Chondrocyte (in vitro differentiated cells): ENCODE data around the gene PRRX1. TPM values are rescaled to one million over a fixed set of nuclear protein-coding genes. Genes with fewer than 3 reads are reported as not detected.
A peak's percentile ranks its signal among the peaks of the same experiment; 100 is the strongest.

ENCODE experiments used
- DNase-seq: peaks from one replicate; pipeline ENCODE4 v3.0.0; 2021; ENCODE audit warnings: mixed read lengths, low spot score
- H3K27ac Mint-ChIP-seq: one replicate; pipeline ENCODE4 v1.8.0; 2021; ENCODE audit warnings: mild to moderate bottlenecking, moderate library complexity, mixed read lengths; ENCODE audit not compliant: unreplicated experiment
- H3K27me3 Mint-ChIP-seq: 2 replicates; pipeline ENCODE4 v1.8.0; 2021; ENCODE audit warnings: low read depth, mixed read lengths
- H3K36me3 Mint-ChIP-seq: 2 replicates; pipeline ENCODE4 v1.8.0; 2021; ENCODE audit warnings: low read depth, mixed read lengths
- H3K4me1 Mint-ChIP-seq: 2 replicates; pipeline ENCODE4 v1.8.0; 2021; ENCODE audit warnings: low read depth, mild to moderate bottlenecking, mixed read lengths
- H3K4me3 Mint-ChIP-seq: one replicate; pipeline ENCODE4 v1.8.0; 2021; ENCODE audit warnings: mild to moderate bottlenecking, moderate library complexity, mixed read lengths; ENCODE audit not compliant: unreplicated experiment
- H3K9me3 Mint-ChIP-seq: 2 replicates; pipeline ENCODE4 v1.8.0; 2021; ENCODE audit warnings: low read depth, mixed read lengths
- CTCF ChIP-seq: fragments of 200-600 bp; sonication (generic); IDR thresholded peaks from 2 replicates; pipeline ENCODE4 v1.5.0; 2021; ENCODE audit warnings: antibody characterized with exemption, mild to moderate bottlenecking, moderate library complexity
- total RNA-seq: library from RNA; stranded (reverse); gene quantifications from 3 replicates; pipeline ENCODE4 v1.2.1, GENCODE V29; 2021

The PRRX1 gene
- total RNA-seq, 1 donor from 2014 or later: 158 TPM

- Mint-ChIP-seq H3K27me3 (no peaks in the 10 kb centered on the region), H3K27ac (no peak overlapping the region), H3K4me1 (peaks cover 53% of the 10 kb centered on the region), H3K9me3 (no peaks in the 10 kb centered on the region), H3K36me3 (peaks cover 45% of the 10 kb centered on the region), H3K4me3 (no peak overlapping the region)
- TF ChIP-seq CTCF: no peak
- DNase-seq: no peak
These were observed 56.7 kb downstream of the PRRX1 start for GRCh38 chr1:170720661-170721060.

- H3K27ac Mint-ChIP-seq: peak overlapping the region; percentile 64
- no peaks in the 10 kb centered on the region for H3K27me3 Mint-ChIP-seq
- peaks cover 45% of the 10 kb centered on the region for H3K4me1 Mint-ChIP-seq
- TF ChIP-seq CTCF: no peak
- H3K9me3 Mint-ChIP-seq: no peaks in the 10 kb centered on the region
- DNase-seq: no peak
- no peak overlapping the region for H3K4me3 Mint-ChIP-seq
- H3K36me3 Mint-ChIP-seq: peaks cover 46% of the 10 kb centered on the region
These were observed 57.7 kb downstream of the PRRX1 start for GRCh38 chr1:170721621-170722020.

GRCh38 chr1:170723518-170723917, 59.6 kb downstream of the PRRX1 start:
- no peak overlapping the region for H3K27ac Mint-ChIP-seq
- peaks cover 26% of the 10 kb centered on the region for H3K4me1 Mint-ChIP-seq
- H3K4me3 Mint-ChIP-seq: no peak overlapping the region
- no peaks in the 10 kb centered on the region for H3K9me3 Mint-ChIP-seq
- no peaks in the 10 kb centered on the region for H3K27me3 Mint-ChIP-seq
- no peak for TF ChIP-seq CTCF
- no peak for DNase-seq
- H3K36me3 Mint-ChIP-seq: peaks cover 50% of the 10 kb centered on the region

GRCh38 chr1:170725326-170725725, 61.4 kb downstream of the PRRX1 start:
- peaks cover 57% of the 10 kb centered on the region for H3K36me3 Mint-ChIP-seq
- H3K4me3 Mint-ChIP-seq: no peak overlapping the region
- TF ChIP-seq CTCF: no peak
- no peaks in the 10 kb centered on the region for H3K9me3 Mint-ChIP-seq
- no peaks in the 10 kb centered on the region for H3K27me3 Mint-ChIP-seq
- no peak overlapping the region for H3K27ac Mint-ChIP-seq
- DNase-seq: no peak
- peaks cover 36% of the 10 kb centered on the region for H3K4me1 Mint-ChIP-seq

- H3K4me3 Mint-ChIP-seq: no peak overlapping the region
- no peaks in the 10 kb centered on the region for H3K27me3 Mint-ChIP-seq
- peaks cover 47% of the 10 kb centered on the region for H3K36me3 Mint-ChIP-seq
- no peak for DNase-seq
- TF ChIP-seq CTCF: no peak
- no peaks in the 10 kb centered on the region for H3K9me3 Mint-ChIP-seq
- no peak overlapping the region for H3K27ac Mint-ChIP-seq
- peaks cover 27% of the 10 kb centered on the region for H3K4me1 Mint-ChIP-seq
These were observed 64.0 kb downstream of the PRRX1 start for GRCh38 chr1:170727963-170728362.
